GM18526 (cell line): ENCODE measurements around the gene ESPNL.

Experiments
- POLR2A ChIP-seq: IDR thresholded peaks from 3 replicates; pipeline ENCODE4 v1.6.1; 2011; ENCODE audit not compliant: insufficient read length; ENCODE audit errors: extremely low read depth

Gene ESPNL

DNA sequence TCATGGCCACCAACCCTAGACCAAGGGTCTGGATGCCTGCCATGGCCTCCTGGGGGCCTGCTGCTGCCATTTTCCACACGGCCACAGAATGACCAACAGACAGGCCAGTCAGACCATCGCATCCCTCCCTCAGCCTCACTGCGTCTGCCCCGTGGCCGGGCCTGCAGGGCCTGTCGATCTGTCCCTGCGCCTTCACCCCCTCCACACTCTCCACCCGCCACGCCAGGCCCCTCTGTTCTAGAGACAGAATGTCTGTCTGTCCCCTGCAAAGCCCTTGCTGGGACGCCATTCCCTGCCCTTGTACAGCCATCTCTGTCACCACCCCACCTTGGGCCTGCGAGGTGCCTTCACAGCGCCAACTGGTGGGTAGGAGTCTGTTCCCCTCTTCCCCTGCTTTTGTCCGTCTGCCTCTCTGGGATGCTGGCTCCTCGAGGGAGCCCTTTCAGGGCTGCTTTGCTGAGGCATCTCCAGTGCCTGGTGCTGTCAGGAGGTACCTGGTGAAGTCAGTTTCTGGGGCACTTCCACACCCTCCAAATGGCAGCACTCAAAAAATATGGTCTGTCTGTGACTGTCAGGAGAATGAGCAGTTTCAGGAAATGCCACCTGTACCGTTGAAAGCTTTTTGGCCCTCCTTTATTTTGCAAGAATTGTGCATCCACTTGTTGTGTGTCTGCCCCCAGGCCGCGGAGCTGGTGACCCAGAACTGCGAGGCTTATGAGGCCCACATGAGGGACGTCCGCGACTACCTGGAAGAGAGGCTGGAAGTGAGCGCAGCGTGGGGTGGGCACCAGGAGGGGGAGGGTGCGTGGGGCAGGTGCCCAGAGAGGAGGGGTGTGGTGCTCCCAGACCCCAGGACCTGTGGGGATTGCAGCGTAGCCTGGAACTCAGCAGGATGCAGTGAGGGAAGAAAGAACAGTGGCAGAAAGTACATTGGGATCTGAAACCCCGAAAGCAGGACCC lies 6.7 kb upstream of the ESPNL start:
- no peak for TF ChIP-seq POLR2A

- no peak for TF ChIP-seq POLR2A
These were observed 5.6 kb upstream of the ESPNL start for GRCh38 chr2:238094438-238095022.

- no peak for TF ChIP-seq POLR2A
These were observed 5.0 kb upstream of the ESPNL start for GRCh38 chr2:238095143-238095542.

DNA sequence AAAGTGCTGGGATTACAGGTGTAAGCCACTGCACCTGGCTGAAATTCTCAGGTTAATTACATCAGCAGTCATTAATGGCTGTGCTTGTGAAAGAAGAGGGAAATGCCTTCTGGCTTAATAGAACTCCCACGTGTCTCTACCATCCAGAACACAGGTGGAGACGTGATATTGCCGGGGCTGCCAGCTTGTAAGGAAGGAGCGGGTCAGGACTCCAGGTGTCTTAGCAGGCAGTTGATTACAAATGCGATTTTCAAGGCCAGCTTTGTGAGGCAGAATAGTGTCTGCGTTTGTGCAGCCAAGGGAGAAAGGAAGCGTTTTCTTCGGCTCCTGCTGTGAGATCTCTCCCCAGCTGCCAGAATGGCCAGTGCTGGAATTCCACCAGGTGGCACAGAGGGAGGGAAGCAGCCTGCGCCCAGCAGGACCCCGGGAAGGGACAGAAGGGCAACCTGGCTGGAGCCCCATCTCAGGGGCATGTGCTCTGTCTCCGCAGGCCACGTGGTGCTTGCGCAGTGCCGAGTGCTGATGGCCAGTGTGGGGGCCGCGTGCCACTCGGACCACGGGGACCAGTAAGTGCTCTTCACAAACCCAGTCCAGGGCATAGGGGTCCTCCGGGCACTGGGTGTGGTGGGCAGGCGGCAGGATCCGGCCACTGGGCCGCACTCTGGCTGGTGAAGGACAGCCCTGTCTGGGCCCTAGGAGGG lies 3.7 kb upstream of the ESPNL start:
- TF ChIP-seq POLR2A, result no peak

DNA sequence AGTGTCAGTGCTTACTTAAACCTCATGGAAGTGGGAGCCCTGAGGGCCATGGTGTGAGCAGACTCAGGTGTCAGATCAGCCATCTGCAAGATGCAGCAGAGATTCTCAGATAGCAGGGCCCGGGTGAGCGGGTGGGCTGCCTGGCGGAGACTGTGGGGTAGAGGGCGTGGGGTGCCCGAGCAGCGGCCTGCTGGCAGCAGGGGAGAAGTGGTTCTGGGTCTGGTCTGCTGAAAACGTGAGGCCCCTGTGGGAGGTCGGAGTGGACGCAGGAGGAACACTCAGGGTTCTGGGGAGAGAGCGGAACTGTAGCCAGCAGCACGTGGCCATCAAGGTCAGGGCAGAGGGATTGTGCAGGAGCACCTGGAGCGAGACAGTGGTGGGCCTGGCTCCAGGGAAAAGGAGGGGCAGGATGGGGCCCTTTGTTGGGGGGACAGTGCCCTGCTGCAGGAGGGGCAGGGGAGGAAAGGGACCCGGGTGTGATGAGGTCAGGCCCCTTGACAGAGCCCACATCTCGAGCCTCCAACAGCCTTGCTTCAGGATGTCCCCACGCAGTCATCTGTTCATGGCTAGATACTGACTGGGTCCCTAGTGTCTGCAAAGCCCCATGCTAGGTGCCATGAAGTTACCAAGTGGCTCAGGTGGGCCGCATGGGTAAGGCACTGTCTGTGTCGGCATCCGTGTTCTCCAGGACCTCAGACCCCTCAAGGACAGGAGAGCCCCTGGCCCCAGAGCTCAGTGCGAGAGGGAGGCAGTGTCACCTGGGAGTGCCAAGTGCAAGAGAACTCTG lies 2.7 kb upstream of the ESPNL start:
- TF ChIP-seq POLR2A, result no peak

DNA sequence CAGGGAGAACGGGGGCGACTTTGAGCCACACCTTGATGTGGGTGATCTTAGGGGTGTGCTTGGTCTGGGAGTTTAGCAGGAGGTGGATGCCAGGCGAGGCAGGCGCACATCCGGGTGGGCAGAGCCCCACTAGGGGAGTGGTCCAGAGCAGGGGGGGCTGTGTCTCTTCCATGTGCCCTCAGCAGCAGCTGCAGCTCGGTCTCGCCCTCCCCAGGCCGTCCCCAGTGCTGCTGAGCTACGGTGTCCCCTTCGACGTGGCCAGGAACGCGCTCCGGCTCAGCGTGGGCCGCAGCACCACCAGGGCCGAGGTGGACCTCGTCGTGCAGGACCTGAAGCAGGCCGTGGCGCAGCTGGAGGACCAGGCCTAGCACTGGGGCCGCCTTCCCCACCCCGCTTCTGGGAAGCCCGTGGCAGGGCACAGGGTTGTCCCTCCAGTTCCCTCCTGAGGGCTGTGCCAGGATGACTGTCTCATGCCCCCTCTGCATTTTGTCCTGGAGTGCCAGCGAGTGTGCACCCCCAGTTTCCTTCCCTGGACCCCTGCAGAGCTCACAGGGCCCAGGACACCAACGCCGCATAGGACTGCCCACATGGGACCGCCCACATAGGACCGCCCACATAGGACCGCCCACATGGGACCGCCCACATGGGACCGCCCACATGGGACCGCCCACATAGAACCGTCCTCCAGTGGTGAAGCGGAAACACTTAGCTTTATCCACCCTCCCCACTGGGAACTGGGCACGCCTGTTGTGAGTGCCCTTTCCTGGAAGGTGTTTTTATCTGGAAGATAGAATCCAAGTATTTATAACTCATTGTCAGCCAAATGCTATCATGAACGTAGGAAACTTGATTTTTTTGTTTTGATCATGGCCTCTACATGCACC lies 1.9 kb upstream of the ESPNL start:
- TF ChIP-seq POLR2A, result peak; percentile 11

GRCh38 chr2:238098901-238099713 lies 1.0 kb upstream of the ESPNL start:
- TF ChIP-seq POLR2A, result no peak

GRCh38 chr2:238099714-238100048 lies 459 bp upstream of the ESPNL start:
- no peak for TF ChIP-seq POLR2A

DNA sequence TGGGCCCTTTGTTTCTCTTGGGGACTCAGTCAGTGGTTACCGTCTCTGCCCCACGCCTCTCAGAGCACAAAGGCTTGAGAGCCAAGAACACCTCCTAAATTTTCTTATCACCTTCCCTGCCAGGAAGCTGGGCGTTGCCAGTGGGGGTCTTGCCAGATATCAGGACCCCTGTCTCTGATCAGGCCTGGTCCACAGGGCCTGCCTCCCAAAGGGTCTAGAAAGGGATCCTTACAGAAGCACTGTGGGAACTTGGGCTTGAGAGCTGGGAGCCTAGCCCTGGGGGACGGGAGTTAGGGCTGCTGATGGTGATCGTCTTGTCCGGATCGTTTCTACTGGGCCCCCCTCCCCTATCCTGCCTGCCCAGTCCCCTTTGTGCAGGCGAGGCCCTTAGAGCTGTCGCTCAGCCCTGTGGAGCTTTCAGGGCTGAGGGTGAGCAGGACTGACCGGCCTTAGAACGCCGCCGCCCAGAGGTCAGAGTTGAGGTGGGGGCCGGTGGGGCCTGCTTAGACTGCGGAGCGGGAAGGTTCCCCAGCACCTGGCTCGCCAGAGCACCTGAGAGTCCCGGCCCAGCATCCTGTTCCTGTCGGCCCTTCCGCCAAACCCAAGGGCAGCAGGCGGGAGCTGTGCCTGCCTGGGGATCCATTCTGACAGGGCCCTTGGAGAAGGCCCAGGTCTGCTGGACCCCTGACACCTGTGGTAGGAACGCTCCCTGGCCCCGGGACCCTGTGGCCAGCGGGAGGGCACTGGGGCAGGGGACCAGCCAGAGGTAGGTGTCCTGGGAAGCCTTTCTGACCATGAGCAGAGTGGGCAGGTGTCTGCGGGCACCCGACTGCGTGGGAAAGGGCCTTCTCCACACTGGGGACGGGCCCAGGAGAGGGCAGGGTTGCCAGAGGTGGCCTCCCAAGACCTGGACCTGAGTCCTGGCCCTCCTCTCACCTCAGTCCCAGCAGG lies 956 bp downstream of the ESPNL start:
- no peak for TF ChIP-seq POLR2A

- no peak for TF ChIP-seq POLR2A
These were observed 2.0 kb downstream of the ESPNL start for GRCh38 chr2:238101891-238102841.

- TF ChIP-seq POLR2A, result no peak
These were observed 2.7 kb downstream of the ESPNL start for GRCh38 chr2:238102865-238103264.

GRCh38 chr2:238103465-238104225 lies 3.5 kb downstream of the ESPNL start:
- no peak for TF ChIP-seq POLR2A
